ENCODE results near the gene FLYWCH1.

The FLYWCH1 gene

DNA sequence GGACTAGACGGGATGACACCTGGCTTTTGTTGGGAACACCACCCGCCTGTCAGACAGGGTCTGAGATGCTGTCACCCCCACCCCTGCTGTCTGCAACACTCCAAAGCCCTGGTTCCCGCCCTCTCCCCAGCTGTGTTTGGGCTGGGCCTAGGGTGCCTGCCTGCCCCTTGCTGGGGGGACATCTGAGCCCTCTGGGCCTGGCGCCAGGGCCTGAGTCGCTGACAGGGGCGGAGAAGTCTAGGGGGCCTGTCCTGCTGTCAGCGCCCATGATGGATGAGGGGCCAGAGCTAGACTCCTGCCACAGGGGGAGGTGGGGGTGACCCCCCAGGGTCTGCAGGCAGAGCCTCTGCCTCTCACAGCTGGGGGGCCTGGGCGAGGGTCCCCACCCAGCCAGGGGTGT, 76.1 kb downstream of the FLYWCH1 start:
- no peak overlapping the region for H3K9ac ChIP-seq
- H3K4me2 ChIP-seq: no peak overlapping the region
- H3K27me3 ChIP-seq: peaks cover 18% of the 10 kb centered on the region

DNA sequence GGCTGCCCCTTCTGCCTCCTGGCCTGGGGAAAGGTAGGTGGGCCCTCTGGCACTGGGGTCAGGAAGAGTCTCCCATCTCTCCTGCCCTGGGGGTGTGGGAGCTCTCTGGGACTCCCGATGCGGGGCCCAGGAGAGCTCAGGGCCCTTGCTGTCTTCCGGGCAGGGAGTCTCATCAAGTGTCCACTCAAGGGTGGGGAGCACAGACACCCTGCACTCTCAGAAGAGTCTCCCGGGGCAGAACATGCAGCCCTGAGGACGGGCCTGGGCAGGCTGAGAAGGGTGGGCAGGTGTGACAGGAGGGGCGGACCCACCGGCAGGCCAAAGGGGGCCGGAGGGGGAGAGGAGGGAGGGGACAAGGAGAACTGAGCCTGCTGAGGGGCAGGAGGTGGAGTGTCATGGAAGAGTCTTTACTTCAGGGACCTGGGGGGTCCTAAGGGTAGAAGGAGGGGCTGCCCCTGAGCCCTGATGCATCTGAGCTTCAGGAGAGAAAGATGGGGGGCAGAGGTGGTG, 76.9 kb downstream of the FLYWCH1 start:
- no peak overlapping the region for H3K27ac ChIP-seq

More for the DNA sequence above, 76.1 kb downstream of the FLYWCH1 start:
- Histone ChIP-seq H3K9me3 (no peaks in the 10 kb centered on the region), H3K4me3 (no peak overlapping the region), H3K4me1 (peaks cover 25% of the 10 kb centered on the region), H3K27ac (no peak overlapping the region), H4K20me1 (no peaks in the 10 kb centered on the region), H3K36me3 (no peaks in the 10 kb centered on the region)
- TF ChIP-seq Cebpa-rat (IDR thresholded peaks at IDR 0.05): no peak

DNA sequence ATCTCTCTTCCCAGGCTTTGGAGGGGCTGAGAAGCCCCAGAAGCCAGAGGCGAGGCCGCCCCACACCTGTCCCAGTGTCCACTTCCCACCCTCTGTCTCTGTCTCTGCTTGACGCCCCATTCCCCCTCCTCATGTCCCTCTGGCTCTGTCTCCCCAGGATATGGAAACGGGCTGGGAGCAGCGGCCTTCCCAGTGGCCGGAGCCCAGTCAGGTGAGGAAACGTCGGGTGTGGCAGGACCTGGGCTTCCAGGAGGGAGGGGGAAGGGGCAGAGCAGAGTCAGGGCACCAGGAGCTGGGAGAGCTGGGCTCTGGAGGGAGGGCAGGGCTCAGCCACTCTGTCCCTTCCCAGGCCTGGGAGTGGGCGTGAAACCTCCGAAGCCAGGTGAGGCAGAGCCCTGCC, 79.2 kb downstream of the FLYWCH1 start:
- no peak overlapping the region for H3K4me3 ChIP-seq
- no peak overlapping the region for H3K9ac ChIP-seq
- no peaks in the 10 kb centered on the region for H3K36me3 ChIP-seq
- no peak for TF ChIP-seq Cebpa-rat (IDR thresholded peaks at IDR 0.05)
- H3K9me3 ChIP-seq: no peaks in the 10 kb centered on the region
- H3K4me1 ChIP-seq: peaks cover 9% of the 10 kb centered on the region; the same call in 1 of the 2 replicates
- no peak overlapping the region for H3K4me2 ChIP-seq
- no peaks in the 10 kb centered on the region for H4K20me1 ChIP-seq
- H3K27ac ChIP-seq: no peak overlapping the region
- H3K27me3 ChIP-seq: peaks cover 21% of the 10 kb centered on the region

More for the DNA sequence above, 76.9 kb downstream of the FLYWCH1 start:
- no peaks in the 10 kb centered on the region for H3K36me3 ChIP-seq
- peaks cover 18% of the 10 kb centered on the region for H3K27me3 ChIP-seq
- H4K20me1 ChIP-seq: no peaks in the 10 kb centered on the region
- peaks cover 17% of the 10 kb centered on the region for H3K4me1 ChIP-seq
- H3K4me2 ChIP-seq: no peak overlapping the region
- no peak overlapping the region for H3K4me3 ChIP-seq
- H3K9me3 ChIP-seq: no peaks in the 10 kb centered on the region
- TF ChIP-seq Cebpa-rat (IDR thresholded peaks at IDR 0.05): no peak
- H3K9ac ChIP-seq: no peak overlapping the region

DNA sequence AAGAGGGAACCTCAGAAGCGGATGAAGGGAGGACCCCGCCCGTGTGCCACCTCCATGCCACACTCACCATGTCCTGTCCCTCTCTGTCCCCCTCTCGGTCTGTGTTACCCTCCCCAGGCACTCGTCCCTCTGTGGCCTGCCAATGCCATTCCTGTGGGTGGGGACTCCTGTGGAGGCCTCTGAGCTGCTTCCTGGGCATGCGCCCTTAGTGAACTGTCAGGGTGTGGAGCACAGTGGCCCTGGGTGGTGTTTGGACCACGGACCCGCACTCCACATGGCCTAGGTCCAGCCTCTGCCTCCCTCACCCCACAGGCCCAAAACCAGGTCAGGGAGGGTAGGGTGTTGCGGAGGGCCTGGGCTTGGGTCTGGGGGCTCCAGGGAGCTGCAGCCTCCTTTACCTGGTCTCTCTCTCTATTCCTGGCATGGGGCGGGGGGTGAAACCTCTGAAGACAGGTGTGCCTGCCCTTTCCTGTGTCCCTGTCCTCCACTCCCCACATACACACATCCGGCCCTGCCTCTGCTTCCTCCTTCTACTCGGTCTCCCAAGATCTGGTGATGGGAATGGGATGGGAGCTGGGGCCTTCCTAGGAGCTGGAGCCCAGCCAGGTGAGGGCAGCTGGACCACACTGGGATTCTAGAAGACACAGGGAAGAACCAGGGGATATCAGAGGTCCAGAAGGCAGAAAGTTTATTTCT, 80.0 kb downstream of the FLYWCH1 start:
- TF ChIP-seq Cebpa-rat (IDR thresholded peaks at IDR 0.05): no peak
- no peaks in the 10 kb centered on the region for H3K36me3 ChIP-seq
- H3K27me3 ChIP-seq: peaks cover 30% of the 10 kb centered on the region
- no peak overlapping the region for H3K27ac ChIP-seq
- peaks cover 3% of the 10 kb centered on the region; the same call in 1 of the 2 replicates for H3K4me1 ChIP-seq
- no peaks in the 10 kb centered on the region for H3K9me3 ChIP-seq
- H3K9ac ChIP-seq: no peak overlapping the region
- no peak overlapping the region for H3K4me2 ChIP-seq
- no peak overlapping the region for H3K4me3 ChIP-seq
- H4K20me1 ChIP-seq: no peaks in the 10 kb centered on the region

DNA sequence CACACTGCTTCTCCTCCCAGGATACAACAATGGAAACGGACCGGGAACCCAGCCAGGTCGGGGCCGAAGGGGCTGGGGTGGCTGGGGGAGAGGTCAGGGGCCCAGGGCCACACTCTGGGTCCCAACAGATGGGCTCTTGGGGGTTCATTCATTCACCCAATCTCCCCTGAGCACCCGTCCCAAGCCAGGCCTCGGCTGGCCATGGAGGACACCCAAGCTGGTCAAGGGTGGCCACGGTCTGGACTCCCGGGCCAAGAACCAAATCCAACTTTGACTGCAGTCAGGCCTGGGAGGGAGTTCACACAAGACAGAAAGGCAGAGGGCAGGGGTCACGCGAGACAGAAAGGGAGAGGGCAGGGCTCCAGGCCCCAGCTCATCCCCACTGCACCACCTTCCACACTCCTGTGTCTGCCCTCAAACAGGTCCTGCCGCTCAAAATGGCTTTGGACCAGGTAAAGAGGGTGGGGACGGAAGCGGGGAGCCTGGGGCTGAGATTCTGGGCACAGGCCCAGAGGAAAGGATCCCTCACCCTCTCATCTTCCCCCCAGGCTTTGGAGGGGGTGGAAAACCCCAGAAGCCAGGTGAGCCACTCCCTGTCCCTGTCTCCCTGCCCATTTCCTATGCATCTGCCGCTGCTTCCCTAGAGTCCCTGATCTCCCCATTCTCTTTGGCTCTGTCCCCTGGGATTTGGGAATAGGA, 80.8 kb downstream of the FLYWCH1 start:
- no peaks in the 10 kb centered on the region for H3K9me3 ChIP-seq
- no peak overlapping the region for H3K4me3 ChIP-seq
- H3K27ac ChIP-seq: no peak overlapping the region
- H4K20me1 ChIP-seq: no peaks in the 10 kb centered on the region
- no peak overlapping the region for H3K9ac ChIP-seq
- H3K36me3 ChIP-seq: no peaks in the 10 kb centered on the region
- H3K27me3 ChIP-seq: peaks cover 38% of the 10 kb centered on the region
- no peak overlapping the region for H3K4me2 ChIP-seq
- no peak for TF ChIP-seq Cebpa-rat (IDR thresholded peaks at IDR 0.05)
- H3K4me1 ChIP-seq: no peaks in the 10 kb centered on the region

DNA sequence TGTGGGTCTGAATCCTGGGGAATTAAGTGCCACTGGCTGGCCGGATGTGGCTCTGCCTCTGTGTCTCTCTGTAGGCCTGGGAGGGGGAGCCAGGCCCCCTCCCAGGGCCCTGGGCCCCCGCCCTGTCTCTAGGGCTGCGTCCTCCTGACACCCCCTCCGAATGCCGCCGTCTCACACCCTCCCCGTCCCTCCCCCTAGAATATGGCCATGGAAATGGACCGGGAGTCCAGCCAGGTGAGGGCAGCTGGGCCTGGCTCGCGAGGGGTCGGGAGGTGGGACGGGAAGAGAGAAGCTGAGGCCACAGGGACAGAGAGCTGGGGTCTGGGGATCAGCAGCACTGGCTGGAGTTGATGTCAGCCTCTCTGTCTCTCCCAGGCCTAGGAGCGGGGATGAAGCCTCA, 84.6 kb downstream of the FLYWCH1 start:
- no peaks in the 10 kb centered on the region for H3K4me1 ChIP-seq
- H3K4me3 ChIP-seq: no peak overlapping the region
- H3K27me3 ChIP-seq: peaks cover 58% of the 10 kb centered on the region
- H3K9me3 ChIP-seq: no peaks in the 10 kb centered on the region
- no peak for TF ChIP-seq Cebpa-rat (IDR thresholded peaks at IDR 0.05)
- no peak overlapping the region for H3K4me2 ChIP-seq
- no peaks in the 10 kb centered on the region for H3K36me3 ChIP-seq
- 0 out of 2 replicates have a peak, but pooled peaks cover 6% of the 10 kb centered on the region for H4K20me1 ChIP-seq
- H3K9ac ChIP-seq: no peak overlapping the region
- H3K27ac ChIP-seq: no peak overlapping the region

DNA sequence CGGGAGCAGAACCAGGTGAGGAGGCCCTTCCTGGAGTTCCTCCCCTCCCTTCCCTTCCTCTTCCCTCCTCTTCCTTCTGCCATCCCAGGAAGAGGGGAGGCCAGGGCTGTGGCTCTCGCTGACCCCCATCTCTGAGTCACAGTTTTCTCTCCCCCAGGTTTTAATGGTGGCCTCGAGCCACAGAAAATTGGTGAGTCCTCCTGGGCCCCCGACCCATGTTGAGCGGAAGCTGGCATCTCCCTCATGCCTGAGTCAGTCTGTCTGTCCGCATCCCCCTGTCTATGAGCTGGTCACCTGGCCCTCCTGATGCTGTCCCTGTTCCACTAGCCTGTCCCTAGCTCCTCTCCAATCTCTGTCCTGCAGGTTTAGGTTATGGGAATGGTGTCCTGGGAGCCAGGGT, 88.2 kb downstream of the FLYWCH1 start:
- Histone ChIP-seq H3K4me2 (no peak overlapping the region), H3K4me3 (no peak overlapping the region), H3K4me1 (no peaks in the 10 kb centered on the region; the same call in 1 of the 2 replicates), H3K9ac (no peak overlapping the region), H3K27me3 (peaks cover 87% of the 10 kb centered on the region), H4K20me1 (0 out of 2 replicates have a peak, but pooled peaks cover 6% of the 10 kb centered on the region), H3K27ac (no peak overlapping the region), H3K9me3 (no peaks in the 10 kb centered on the region), H3K36me3 (no peaks in the 10 kb centered on the region)
- TF ChIP-seq Cebpa-rat (IDR thresholded peaks at IDR 0.05): no peak

DNA sequence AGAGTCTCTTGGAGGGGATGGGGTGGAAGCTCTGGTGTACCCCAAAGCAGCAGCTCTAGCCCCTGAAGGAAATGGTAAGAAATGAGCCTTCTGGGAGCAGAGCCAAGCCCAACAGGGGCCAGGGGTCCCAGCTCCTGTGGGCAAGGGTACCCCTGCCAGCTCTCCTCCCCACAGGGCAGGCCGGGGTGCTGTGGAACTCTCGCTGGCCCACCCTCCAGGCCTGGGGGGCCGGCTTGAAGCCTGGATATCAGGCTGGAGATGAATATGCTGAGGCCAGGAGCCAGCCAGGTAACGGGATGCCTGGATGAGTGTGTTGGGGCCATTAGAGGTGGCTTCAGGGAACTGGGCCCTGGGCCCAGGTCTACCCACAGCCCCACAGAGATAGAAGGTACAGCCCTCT, 88.8 kb downstream of the FLYWCH1 start:
- Histone ChIP-seq H3K4me2 (no peak overlapping the region), H4K20me1 (0 out of 2 replicates have a peak, but pooled peaks cover 6% of the 10 kb centered on the region), H3K4me1 (no peaks in the 10 kb centered on the region; the same call in 1 of the 2 replicates), H3K4me3 (no peak overlapping the region), H3K36me3 (no peaks in the 10 kb centered on the region), H3K9me3 (no peaks in the 10 kb centered on the region), H3K9ac (no peak overlapping the region), H3K27ac (no peak overlapping the region), H3K27me3 (peaks cover 93% of the 10 kb centered on the region)
- TF ChIP-seq Cebpa-rat (IDR thresholded peaks at IDR 0.05): no peak

Data from BLaER1 (cell line).